Neutrophil (primary cell): ENCODE results near the gene ADAMTSL1.

ENCODE experiments used
- H3K27ac ChIP-seq: fragments of 200-600 bp; sonication (generic); 2 replicates; pipeline ENCODE4 v1.5.1; 2016; ENCODE audit warnings: mild to moderate bottlenecking, moderate library complexity
- H3K27me3 ChIP-seq: fragments of 200-600 bp; sonication (generic); 2 replicates; pipeline ENCODE4 v1.6.0; 2016; ENCODE audit warnings: mild to moderate bottlenecking
- H3K36me3 ChIP-seq: fragments of 200-600 bp; sonication (generic); 2 replicates; pipeline ENCODE4 v1.5.1; 2017
- H3K4me1 ChIP-seq, 2 experiments: fragments of 200-600 bp in 1 of 2; sonication (generic) in 1 of 2; 1 replicate in 1 of 2; 2 replicates in 1 of 2; pipeline versions ENCODE4 v1.5.1 to v1.6.1; 2013 to 2016; ENCODE audit warnings: low read depth in 1 of 2, low read length in 1 of 2, mild to moderate bottlenecking in 1 of 2, moderate library complexity in 1 of 2; ENCODE audit not compliant: control insufficient read depth in 1 of 2, insufficient read depth in 1 of 2
- H3K4me3 ChIP-seq, 2 experiments: fragments of 200-600 bp in 1 of 2; sonication (generic) in 1 of 2; 1 replicate in 1 of 2; 2 replicates in 1 of 2; pipeline ENCODE4 v1.5.1; 2013 to 2016; ENCODE audit warnings: low read depth in 1 of 2, low read length in 1 of 2, mild to moderate bottlenecking in 1 of 2, moderate library complexity in 1 of 2
- H3K9me3 ChIP-seq: fragments of 200-600 bp; sonication (generic); 2 replicates; pipeline ENCODE4 v1.5.1; 2016
- CTCF ChIP-seq: fragments of 200-600 bp; sonication (generic); IDR thresholded peaks from 2 replicates; pipeline ENCODE4 v1.5.1; 2016; ENCODE audit warnings: antibody characterized with exemption

Gene ADAMTSL1

DNA sequence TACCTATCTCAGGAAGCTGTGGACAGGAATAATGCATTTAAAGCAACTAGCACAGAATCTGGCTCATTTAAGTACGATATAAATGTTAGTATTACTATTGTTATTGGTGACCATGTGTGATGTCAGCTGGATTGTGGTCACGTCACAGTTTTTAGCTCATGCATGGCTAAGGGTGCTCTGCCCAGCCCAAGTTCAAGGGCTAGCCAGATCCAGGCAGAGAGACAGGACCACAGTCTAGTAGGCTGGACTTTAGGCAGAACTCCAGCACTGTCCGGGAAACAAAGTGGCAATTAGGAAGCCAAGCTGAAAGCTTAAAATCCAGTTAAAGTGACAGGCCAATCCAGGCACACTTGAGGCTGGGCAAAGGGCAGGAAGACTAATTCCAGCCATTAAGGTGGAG lies 273.6 kb downstream of the ADAMTSL1 start:
- Histone ChIP-seq H3K4me1 (no peaks in the 10 kb centered on the region), H3K9me3 (no peaks in the 10 kb centered on the region), H3K27ac (no peak overlapping the region)

DNA sequence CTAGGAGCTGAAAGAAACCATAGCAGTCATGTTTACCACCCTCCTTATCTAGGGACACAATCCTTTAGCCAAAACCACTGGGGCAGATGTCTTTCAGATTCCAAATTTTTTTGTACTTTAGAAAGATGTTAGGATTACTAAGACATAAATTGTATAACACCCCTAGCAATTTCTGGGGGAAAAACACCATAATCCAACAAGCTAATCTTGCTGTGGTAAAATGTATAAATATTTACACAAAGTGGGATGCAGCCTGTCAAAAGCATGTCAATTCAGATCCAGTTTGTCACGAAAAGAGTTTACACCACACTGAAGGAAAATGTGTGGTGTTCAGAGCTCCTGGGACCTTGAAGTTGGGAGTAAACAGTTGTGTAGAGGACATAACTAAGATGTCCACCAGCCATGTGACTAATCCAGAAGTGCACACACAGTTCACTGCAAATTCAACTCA lies 274.3 kb downstream of the ADAMTSL1 start:
- H3K27ac ChIP-seq: no peak overlapping the region
- no peaks in the 10 kb centered on the region for H3K9me3 ChIP-seq
- no peak for TF ChIP-seq CTCF

More for the DNA sequence above, 273.6 kb downstream of the ADAMTSL1 start:
- no peak for TF ChIP-seq CTCF
- H3K36me3 ChIP-seq: no peaks in the 10 kb centered on the region
- H3K27me3 ChIP-seq: no peaks in the 10 kb centered on the region
- no peak overlapping the region for H3K4me3 ChIP-seq

DNA sequence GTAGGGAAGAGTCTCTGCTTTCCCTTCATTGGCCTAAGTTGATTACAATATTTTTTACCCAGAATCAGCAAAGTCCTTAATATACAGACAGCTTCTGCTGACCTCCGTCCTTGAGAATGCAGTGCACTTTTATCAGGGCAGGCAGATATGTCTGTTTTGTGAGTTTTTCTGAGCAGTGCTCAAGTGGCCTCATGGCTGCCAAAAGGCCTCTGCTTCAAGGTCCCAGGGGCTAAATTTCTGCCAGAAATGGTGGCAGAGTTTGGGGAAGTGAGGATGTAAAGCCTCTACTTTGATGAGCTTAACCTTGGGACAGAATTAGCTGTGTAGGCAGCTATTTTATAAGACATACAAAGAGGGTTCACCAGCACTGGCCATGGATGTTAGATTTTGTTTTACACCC lies 275.8 kb downstream of the ADAMTSL1 start:
- Histone ChIP-seq H3K4me3 (no peak overlapping the region), H3K27me3 (no peaks in the 10 kb centered on the region), H3K9me3 (no peaks in the 10 kb centered on the region), H3K27ac (no peak overlapping the region), H3K4me1 (no peaks in the 10 kb centered on the region), H3K36me3 (no peaks in the 10 kb centered on the region)
- TF ChIP-seq CTCF: no peak

More for the DNA sequence above, 274.3 kb downstream of the ADAMTSL1 start:
- no peaks in the 10 kb centered on the region for H3K36me3 ChIP-seq
- H3K4me1 ChIP-seq: no peaks in the 10 kb centered on the region
- no peak overlapping the region for H3K4me3 ChIP-seq
- no peaks in the 10 kb centered on the region for H3K27me3 ChIP-seq

DNA sequence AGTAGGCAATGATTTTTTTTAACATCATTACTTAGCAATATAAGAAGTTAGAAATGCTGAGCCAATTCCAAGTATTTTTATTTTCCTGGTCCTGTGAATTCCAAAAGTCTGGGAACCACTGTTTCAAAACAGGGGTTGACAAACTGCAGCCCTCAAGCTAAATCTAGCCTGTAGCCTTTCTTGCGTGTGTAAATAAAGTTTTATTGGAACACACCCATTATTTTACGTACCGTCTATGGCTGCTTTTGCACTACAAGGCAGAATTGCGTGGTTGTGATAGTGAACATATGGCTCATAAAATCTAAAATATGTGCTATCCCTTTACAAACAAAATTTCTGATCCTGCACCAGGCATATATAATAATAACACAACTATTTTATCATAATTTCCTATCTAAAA lies 280.0 kb downstream of the ADAMTSL1 start:
- H3K36me3 ChIP-seq: no peaks in the 10 kb centered on the region
- H3K4me1 ChIP-seq: no peaks in the 10 kb centered on the region
- H3K27me3 ChIP-seq: no peaks in the 10 kb centered on the region
- H3K9me3 ChIP-seq: no peaks in the 10 kb centered on the region
- no peak for TF ChIP-seq CTCF
- H3K27ac ChIP-seq: no peak overlapping the region
- H3K4me3 ChIP-seq: no peak overlapping the region

DNA sequence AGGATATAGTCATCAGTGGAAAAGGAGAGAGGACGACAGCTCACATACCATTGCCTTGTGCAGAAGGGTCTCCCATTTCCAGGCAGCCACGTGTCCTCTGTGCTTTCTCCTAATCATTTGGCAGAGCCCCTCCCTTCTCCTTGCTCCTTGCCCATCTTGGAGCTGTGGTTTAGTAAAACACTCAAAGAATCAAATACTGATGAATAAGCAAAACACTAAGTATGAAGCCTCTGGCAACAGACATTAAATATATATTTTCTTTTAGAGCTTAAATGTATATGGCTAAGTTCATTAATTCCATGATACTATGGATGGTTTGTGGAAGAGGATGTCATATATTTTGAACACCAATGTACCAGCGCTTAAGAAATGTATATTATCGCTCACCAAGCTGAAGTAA lies 280.6 kb downstream of the ADAMTSL1 start:
- Histone ChIP-seq H3K4me1 (no peaks in the 10 kb centered on the region), H3K36me3 (no peaks in the 10 kb centered on the region), H3K4me3 (no peak overlapping the region), H3K27ac (no peak overlapping the region), H3K9me3 (no peaks in the 10 kb centered on the region), H3K27me3 (no peaks in the 10 kb centered on the region)
- TF ChIP-seq CTCF: no peak

GRCh38 chr9:18755263-18755662 lies 281.3 kb downstream of the ADAMTSL1 start:
- Histone ChIP-seq H3K36me3 (no peaks in the 10 kb centered on the region), H3K27me3 (no peaks in the 10 kb centered on the region), H3K4me1 (no peaks in the 10 kb centered on the region), H3K4me3 (no peak overlapping the region), H3K9me3 (no peaks in the 10 kb centered on the region), H3K27ac (no peak overlapping the region)
- no peak for TF ChIP-seq CTCF
